T-helper 2 cell treated with Interferon-gamma antibody and Interleukin-4, amounts not matched to agents 100 ng/mL and 5 ng/mL, for 36 hours (primary cell): Measurements from ENCODE around the gene LMAN2. TPM values are rescaled to one million over a fixed set of nuclear protein-coding genes. Genes with fewer than 3 reads are reported as not detected.
"Not testable (repeated sequence)": the region's sequence is repeated elsewhere in the genome, so short reads cannot be mapped to it uniquely, and the experiment has no call there.

Source experiments
- intact Hi-C: fragments of 100-400 bp; cut with micrococcal nuclease; formaldehyde crosslinking; loops from one replicate; pipeline ENCODE4 v1.15.1; 2023
- total RNA-seq: library from RNA; stranded (reverse); gene quantifications from 2 replicates; pipeline ENCODE4 v1.2.3, GENCODE V29; 2022

The LMAN2 gene
- total RNA-seq, 1 donor from 2014 or later = 153 TPM

DNA sequence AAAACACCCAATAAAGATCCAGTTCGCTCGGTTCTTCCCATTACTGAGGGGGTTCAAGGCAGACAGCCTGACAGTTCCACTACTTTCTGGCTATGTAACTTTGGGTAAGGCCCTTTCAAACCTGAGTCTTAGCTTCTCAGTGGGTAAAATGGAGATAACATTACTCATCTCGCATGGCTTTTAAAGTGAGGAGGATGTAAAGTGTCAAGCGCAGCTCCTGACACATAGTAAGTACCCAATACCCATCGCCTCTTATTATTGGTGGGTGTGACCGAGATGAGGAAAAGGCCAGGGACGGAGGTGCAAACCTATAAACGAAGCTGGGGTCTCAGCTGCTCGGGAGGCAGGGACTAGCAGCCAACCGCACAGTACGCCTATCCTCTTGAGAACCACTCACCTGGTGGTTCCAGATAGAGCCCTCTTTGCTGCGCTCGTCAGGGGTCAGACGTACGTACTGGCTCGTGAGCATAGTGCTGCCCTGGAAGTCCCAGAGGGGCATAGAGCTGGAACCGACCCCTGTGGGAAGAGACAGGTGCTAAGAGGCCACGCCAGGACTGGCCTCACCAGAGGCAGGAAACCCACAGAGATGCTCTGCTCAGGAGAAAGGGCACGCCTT is 584 bp downstream of the LMAN2 start:
- intact Hi-C loops = loop anchor here (1.0 kb wide), 2 partner anchors 39 to 104 kb away; no protein-coding TSS in a partner anchor

DNA sequence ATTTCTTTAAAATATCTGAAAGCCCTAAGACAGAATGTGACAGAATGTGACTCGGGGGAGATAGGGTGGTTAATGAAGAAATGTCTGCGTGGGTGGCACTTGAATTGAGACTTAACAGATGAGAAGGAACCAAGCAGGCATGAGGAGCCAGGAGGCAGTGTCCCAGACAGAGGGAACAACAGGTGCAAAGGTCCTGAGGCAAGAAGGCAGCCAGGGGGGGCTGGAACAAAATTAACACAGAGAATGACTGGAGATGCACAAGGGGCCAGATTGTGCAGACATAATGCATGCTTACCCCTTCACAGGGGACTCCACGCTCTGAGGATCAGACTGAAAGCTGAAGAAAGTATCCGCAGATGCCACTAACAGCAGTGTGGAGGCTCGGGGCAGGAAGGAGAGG is 1.7 kb downstream of the LMAN2 start:
- intact Hi-C loops = no loop called here

GRCh38 chr5:177349362-177349647 is 2.2 kb downstream of the LMAN2 start:
- intact Hi-C loops = no loop called here

- intact Hi-C loops = no loop called here
Observed at GRCh38 chr5:177347699-177348098, 3.8 kb downstream of the LMAN2 start.

GRCh38 chr5:177346820-177347219 is 4.6 kb downstream of the LMAN2 start:
- intact Hi-C loops = no loop called here

GRCh38 chr5:177344891-177345290 is 6.6 kb downstream of the LMAN2 start:
- intact Hi-C loops = no loop called here

- intact Hi-C loops = no loop called here
Observed at GRCh38 chr5:177343777-177344176, 7.7 kb downstream of the LMAN2 start.

- intact Hi-C loops = not testable (repeated sequence)
Observed at GRCh38 chr5:177343000-177343399, 8.5 kb downstream of the LMAN2 start.

GRCh38 chr5:177339107-177339638 is 12.3 kb downstream of the LMAN2 start:
- intact Hi-C loops = no loop called here

DNA sequence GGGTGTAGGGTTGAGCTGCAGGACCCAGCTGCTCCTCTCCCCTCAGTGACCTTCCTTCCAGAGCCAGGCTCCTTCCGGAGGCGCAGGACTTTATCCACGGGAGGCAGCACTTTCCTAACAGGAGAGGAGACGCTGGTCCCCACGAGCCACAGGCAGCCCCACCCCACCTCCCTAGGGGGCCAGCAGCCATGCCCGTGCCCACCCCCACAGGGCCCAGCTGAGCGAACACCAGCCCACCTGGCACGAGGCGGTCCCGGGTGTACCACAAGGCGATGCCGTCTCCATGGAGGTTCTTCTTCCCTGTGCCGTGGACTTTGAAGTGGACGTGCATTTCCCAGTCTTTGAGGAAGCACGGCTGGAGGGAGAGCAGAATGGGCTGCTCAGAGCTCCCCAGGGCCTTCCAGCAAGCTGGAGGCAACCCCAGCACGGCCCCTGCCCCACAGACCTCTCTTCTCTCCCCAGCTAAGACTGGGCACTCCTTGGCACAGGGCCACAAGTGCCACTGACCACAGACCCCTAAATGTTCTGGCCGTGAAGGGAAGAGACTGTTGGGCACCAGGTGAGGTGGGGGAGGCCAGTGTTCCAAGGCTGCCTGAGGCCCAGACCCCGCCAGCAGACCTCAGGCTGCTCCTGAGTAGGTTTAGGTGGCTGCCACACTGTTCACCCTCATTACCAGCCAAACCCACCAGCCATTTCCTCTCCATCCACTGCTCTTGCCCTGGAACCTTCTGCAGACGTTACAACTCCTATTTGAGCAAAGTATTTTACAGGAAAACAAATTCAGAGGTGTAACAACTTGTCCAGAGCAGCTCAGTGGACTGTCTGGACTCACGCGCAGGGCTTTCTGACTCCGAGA is 13.0 kb downstream of the LMAN2 start:
- intact Hi-C loops = no loop called here

DNA sequence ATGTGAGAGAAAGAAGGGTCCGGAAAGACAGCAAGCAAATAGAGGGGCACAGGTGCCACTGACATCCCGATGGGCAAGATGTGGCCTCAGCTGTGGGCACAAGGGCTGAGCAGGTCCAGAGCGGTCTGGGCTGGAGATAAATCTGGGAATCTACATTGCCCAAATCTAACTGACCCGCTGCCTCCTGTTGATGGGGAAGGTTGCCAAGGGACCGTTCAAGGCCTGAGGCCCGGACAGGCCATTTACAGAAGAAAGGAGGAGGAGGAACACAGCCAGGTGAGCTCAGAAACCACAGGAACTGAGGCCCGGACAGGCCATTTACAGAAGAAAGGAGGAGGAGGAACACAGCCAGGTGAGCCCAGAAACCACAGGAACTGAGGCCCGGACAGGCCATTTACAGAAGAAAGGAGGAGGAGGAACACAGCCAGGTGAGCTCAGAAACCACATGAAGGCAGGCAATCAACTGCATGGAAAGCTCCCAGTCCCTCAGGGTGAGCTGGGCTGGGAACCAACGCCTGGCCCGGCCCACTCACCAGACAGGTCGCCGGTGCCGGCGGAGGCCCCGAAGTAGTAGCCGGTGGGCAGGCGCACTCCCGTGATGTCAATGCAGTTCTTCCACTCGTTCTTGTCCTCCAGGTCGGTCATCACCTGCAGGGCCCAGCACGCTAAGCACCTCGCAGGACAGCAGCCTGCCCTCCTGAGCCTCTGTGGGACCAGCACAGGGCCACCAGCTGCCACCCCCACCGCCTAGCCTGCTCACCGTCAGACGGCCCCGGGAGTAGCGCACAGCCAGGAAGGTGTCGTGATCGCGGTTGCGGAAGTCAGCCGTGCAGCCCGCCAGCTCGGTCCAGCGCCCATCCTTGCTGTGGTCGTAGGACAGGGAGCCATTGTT is 14.6 kb downstream of the LMAN2 start:
- intact Hi-C loops = no loop called here

- intact Hi-C loops = no loop called here
Observed at GRCh38 chr5:177336112-177336511, 15.4 kb downstream of the LMAN2 start.

DNA sequence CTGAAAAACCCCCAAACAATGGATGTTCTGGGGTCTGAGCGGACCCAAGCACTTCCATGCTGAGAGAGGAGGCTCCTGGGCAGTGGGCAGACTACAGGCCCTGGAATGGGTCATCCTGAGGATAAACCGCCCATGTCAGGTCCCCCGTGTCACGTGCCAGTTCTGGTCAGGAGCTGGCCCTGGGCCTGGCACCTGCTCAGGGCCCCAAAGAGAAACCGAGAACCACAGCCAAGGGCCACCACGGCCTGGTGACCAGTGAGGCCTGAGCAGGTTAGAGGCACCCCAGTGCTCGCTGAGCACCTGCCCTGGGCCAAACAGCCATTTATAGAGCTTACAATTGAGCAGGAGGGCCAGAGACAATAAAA is 15.8 kb downstream of the LMAN2 start:
- intact Hi-C loops = no loop called here

- intact Hi-C loops = no loop called here
Observed at GRCh38 chr5:177334781-177335700, 16.4 kb downstream of the LMAN2 start.

DNA sequence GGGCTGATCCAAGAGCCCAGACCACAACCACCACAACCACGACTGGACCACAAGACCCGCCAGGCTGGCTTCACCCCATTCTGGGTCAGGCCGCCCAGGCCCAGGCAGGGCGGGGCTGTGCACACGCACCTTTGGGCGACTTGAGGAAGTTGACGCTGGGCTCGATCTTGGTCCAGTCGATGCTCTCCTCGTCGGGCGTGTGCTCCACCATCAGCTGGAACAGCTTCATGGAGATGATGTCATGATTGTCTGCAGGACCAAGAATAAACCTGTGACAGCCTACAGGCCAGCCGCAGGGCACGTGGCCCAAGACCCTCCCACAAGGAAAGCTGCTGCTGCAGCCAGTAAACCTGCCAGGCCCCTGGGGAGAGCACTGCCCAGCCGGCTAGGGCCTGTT is 17.3 kb downstream of the LMAN2 start:
- intact Hi-C loops = no loop called here

GRCh38 chr5:177333420-177334154 is 17.9 kb downstream of the LMAN2 start:
- intact Hi-C loops = no loop called here

GRCh38 chr5:177332896-177333260 is 18.6 kb downstream of the LMAN2 start:
- intact Hi-C loops = no loop called here

GRCh38 chr5:177332031-177332895 is 19.2 kb downstream of the LMAN2 start:
- intact Hi-C loops = no loop called here
